GM20000 (cell line): ENCODE data around the gene LIM2.

ENCODE experiments used
- DNase-seq: peaks from one replicate; pipeline ENCODE4 v3.0.0; 2012; ENCODE audit warnings: low spot score
- TF ChIP-seq, protein P1 (sequence below): IDR thresholded peaks from 2 replicates; pipeline ENCODE4 v1.5.1; 2012; ENCODE audit warnings: mild to moderate bottlenecking, control low read depth; ENCODE audit errors: extremely low read depth, missing control alignments

LIM2 gene

DNA sequence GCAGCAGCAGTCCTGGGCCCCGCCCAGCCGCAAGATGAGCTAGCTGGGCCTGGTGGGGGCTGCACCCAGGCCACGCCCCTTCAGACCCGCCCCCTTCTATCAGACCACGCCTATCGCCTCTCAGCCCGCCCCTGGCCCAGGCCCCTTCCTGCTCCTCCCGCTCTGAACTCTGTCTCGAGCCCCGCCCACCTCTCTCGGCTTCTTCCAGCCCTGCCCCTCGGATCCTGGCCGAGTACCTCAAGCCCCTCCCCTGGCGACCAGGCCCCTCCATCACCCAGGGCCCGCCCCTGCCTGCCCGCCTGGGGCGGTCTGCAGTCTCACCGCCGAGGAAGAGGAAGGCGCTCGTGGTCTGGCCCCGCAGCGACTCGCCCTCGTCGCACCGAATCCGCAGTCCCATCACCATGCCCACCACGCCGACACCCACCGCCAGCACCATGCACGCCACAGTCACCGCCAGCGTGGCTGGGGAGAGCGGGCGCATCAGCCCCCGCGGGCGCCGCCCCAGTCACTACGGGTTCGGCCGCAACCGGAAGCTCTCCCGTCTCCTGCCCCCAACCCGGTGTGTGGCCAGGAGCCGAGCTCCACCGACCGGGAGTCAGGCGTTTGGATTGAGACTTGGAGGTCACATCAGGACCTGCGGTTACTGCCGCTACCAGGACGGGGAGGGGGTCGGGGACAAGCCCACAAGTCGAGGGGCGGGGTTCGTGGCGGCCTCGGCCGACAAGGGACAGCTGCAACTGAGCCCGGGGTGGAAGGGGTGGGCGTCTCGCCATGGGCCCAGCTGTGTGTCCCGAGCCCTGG is 20.0 kb downstream of the LIM2 start:
- TF ChIP-seq, protein P1, sequence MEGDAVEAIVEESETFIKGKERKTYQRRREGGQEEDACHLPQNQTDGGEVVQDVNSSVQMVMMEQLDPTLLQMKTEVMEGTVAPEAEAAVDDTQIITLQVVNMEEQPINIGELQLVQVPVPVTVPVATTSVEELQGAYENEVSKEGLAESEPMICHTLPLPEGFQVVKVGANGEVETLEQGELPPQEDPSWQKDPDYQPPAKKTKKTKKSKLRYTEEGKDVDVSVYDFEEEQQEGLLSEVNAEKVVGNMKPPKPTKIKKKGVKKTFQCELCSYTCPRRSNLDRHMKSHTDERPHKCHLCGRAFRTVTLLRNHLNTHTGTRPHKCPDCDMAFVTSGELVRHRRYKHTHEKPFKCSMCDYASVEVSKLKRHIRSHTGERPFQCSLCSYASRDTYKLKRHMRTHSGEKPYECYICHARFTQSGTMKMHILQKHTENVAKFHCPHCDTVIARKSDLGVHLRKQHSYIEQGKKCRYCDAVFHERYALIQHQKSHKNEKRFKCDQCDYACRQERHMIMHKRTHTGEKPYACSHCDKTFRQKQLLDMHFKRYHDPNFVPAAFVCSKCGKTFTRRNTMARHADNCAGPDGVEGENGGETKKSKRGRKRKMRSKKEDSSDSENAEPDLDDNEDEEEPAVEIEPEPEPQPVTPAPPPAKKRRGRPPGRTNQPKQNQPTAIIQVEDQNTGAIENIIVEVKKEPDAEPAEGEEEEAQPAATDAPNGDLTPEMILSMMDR = no peak
- DNase-seq = peak; percentile 98

DNA sequence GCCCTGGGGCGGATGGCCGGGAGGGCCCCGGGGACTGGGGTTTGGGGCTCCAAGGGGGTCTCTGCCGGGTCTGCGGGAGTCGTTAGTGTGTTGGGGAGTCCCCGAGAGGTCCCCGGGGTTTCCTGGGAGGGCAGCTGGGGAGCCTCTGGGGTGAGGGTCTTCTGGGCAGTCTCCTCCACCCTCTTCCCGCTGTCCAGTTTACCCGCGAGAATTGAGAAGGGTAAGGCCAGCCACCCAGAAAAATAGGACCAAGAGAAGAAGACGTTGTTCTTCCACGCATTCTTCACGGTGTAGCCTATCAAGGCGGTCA is 20.6 kb downstream of the LIM2 start:
- TF ChIP-seq, protein P1 = no peak
- no peak for DNase-seq

DNA sequence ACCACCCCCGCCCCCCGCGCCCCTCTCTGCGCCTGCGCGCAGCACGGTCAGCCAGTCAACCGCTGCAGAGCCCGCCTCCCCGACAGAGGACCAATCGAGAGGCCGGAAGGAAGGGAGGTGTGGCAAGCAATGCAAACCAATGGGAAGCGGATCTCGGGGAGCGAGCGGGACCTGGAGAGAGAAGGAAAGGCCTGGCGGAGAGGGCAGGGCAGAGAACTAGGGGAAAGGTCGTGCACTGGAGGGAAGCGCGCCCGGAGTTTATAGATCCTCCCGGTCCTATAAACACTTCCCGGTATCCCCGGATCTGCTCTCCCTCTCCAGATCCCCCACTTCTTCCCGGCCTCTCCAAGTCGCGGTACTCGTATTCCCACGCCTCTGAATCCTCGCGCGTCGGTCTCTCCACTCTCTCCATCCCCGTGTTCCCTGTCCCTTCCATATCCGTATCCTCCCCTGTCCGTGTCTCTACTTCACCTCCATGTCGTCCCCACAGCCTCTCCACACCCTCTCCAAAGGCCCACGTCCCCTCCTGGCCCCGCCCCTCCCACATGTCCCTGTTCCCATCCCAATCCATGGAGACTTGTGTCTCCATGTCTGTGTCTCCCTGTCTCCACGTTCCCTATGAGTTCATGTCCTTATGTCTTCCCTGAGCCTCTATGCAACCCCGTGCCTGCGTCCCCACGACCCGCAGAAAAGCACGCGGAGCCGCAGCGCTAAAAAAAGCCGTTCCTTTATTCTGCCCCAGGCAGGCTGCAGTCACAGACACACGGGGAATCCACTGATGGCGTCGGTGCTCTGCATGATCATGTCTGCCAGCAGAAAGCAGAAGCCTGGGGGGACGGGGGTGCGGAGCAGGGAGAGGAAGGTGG is 21.2 kb downstream of the LIM2 start:
- TF ChIP-seq, protein P1 = no peak
- peak; percentile 95 for DNase-seq

DNA sequence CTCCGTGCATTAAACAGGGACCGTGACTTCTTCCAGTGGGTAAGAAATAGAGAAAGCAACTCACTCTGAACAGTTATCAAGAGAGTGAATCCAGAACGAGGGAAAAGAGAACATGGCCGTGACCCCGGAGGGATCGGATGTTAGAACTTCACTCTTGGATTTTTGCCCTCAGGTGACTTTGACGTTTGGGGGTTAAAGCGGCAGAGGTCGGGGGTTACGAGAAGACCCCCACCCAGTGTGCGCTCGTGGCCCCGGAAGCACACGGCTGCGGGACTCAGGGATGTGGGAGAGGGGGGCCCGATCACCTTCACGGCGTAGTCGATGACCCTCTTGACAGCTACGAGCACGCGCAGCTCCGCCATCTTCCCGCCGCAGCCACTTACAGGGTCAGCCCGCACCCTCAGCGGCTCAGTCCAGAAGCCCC is 21.8 kb downstream of the LIM2 start, which contains the start of gene ETFB:
ETFB (minus strand) TSS at position 424 of the 424 bp plus-strand sequence; CDS start at position 362, 62 bp downstream.
- TF ChIP-seq, protein P1 = no peak
- DNase-seq = no peak

DNA sequence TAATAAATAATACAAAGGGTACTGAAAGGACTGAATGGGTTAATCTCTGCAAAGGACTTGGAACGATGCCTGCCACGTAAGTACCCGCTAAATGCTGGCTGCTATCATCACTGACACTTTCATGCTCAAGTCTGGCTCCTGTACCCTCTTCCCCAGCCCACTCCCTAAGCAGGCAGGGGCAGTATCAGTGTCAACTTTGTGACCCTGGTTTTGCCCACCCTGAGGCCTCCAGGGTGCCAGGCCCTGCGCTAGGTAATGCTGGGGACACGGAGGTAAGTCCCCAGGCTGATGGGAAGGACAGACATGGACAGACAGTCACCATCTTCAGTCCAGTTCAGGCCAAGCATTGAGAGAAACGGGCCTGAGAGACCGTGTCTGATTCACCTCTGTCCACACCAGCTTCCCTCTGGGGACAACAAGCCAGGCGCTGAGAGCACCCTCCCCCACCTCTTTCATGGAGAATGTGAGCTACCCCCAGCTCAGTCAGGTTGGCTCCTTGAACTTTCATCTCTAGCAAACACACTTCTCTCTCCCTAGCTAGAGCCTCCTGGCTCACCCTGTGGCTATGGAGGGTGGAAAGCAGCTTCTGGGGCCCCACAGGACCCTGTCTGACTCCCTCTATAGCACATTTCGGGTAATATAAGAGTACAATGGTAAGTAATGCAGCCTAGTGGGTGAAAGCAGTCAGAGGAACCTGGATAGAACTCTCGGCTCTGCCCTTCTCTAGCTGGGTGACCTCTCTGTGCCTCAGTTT is 22.4 kb downstream of the LIM2 start:
- TF ChIP-seq, protein P1 = no peak
- no peak for DNase-seq

DNA sequence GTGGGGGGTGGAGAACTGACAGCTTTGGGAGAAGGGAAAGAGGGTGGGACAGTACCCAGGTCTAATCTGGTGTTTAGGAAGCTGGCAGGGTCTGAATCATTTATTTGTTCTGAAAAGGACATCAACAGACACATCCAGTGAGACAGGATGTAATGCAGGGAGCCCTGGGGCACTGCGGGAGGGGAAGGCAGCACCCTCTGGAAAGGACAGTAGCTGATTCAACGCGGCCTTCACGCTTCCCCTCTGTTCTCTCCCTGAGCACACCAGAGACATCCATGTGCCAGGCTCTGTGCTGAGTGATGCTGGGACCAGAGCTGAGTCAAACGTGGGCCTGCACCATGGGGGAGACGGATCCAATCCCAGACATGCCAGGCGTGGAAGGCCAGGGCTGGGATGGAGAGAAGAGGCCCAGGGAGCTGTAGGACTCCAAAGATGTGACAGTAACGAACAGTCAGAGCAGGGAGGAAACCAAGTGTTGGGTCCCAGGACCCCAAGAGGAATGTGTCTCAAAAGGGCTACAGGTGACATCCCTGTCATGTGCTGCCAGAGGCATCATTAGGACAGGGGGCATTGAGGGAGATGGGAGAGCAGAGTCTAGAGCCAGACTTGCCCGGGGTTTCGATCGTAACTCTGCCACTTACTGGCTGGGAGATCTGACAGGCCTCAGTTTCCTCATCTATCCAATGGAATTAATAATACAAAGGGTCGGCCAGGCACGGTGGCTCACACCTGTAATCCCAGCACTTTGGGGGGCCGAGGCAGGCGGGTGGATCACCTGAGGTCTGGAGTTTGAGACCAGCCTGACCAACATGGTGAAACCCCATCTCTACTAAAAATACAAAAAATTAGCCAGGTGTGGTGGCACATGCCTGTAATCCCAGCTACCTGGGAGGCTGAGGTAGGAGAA is 23.3 kb downstream of the LIM2 start:
- no peak for DNase-seq
- TF ChIP-seq, protein P1 = no peak
